HEK293 (cell line): Measurements from ENCODE around the gene CASP2.
A peak's percentile ranks its signal among the peaks of the same experiment; 100 is the strongest.

Experiments
- CTCF ChIA-PET: fragments of 350-600 bp; formaldehyde crosslinking; extraction: SDS; loops from one replicate; lab custom pipeline; 2021; ENCODE audit warnings: antibody characterized with exemption; lab: Yijun Ruan, JAX
- POLR2A ChIA-PET: fragments of 300-600 bp; formaldehyde crosslinking; extraction: SDS; loops from one replicate; lab custom pipeline; 2020; ENCODE audit warnings: antibody characterized with exemption, inconsistent platforms; lab: Yijun Ruan, JAX
- H3K27ac ChIP-seq: fragments of 200-500 bp; sonication (Bioruptor generic); 2 replicates; pipeline ENCODE4 v1.5.1; 2014; ENCODE audit warnings: low read depth, low read length, control low read depth, inconsistent platforms; ENCODE audit errors: extremely low read depth
- H3K36me3 ChIP-seq, 2 experiments: fragments of 200-500 bp in 1 of 2; sonication (Bioruptor generic) in 1 of 2; 1 replicate in 1 of 2; 2 replicates in 1 of 2; pipeline ENCODE4 v1.5.1; 2014 to 2017; ENCODE audit warnings: inconsistent platforms in 2 of 2, low read length in 2 of 2; ENCODE audit not compliant: control insufficient read depth in 2 of 2, insufficient read depth in 1 of 2
- H3K4me1 ChIP-seq: fragments of 200-500 bp; sonication (Bioruptor generic); 2 replicates; pipeline ENCODE4 v1.5.1; 2014; ENCODE audit warnings: mild to moderate bottlenecking, low read length, inconsistent platforms; ENCODE audit not compliant: control insufficient read depth, insufficient read depth
- H3K4me3 ChIP-seq: 2 replicates; pipeline ENCODE4 v1.5.1; 2011; ENCODE audit warnings: low read depth, mild to moderate bottlenecking, control low read depth, low read length, moderate library complexity
- H3K9me3 ChIP-seq: fragments of 200-500 bp; sonication (Bioruptor generic); 2 replicates; pipeline ENCODE4 v1.5.1; 2014; ENCODE audit warnings: low read depth, low read length, inconsistent platforms; ENCODE audit not compliant: control insufficient read depth, insufficient read depth
- CTCF ChIP-seq: fragments of 450-650 bp; formaldehyde crosslinking; IDR thresholded peaks from 2 replicates; pipeline ENCODE4 v1.5.1; 2016; ENCODE audit warnings: missing biosample characterization, missing genetic modification characterization
- MEIS1 ChIP-seq: sonication (generic); formaldehyde crosslinking; IDR thresholded peaks from 2 replicates; pipeline ENCODE4 v1.8.1; 2022; ENCODE audit warnings: missing genetic modification reagents, mild to moderate bottlenecking, borderline replicate concordance
- PBX3 ChIP-seq: sonication (generic); formaldehyde crosslinking; IDR thresholded peaks from 2 replicates; pipeline ENCODE4 v1.8.1; 2022; ENCODE audit warnings: mild to moderate bottlenecking, moderate library complexity, missing genetic modification reagents
- PRDM10 ChIP-seq: fragments of 450-650 bp; formaldehyde crosslinking; IDR thresholded peaks from 2 replicates; pipeline ENCODE4 v1.5.1; 2016; ENCODE audit warnings: missing biosample characterization, missing genetic modification characterization
- SCRT2 ChIP-seq: fragments of 450-650 bp; formaldehyde crosslinking; IDR thresholded peaks from 2 replicates; pipeline ENCODE4 v1.5.1; 2016; ENCODE audit warnings: missing biosample characterization, missing genetic modification characterization
- ZBTB1 ChIP-seq: fragments of 450-650 bp; formaldehyde crosslinking; IDR thresholded peaks from 2 replicates; pipeline ENCODE4 v1.5.1; 2016; ENCODE audit warnings: missing biosample characterization, missing genetic modification characterization
- ZBTB10 ChIP-seq: fragments of 450-650 bp; formaldehyde crosslinking; IDR thresholded peaks from 2 replicates; pipeline ENCODE4 v1.5.1; 2016; ENCODE audit warnings: missing biosample characterization, missing genetic modification characterization
- ZNF174 ChIP-seq: fragments of 450-650 bp; formaldehyde crosslinking; IDR thresholded peaks from 2 replicates; pipeline ENCODE4 v1.5.0; 2017; ENCODE audit warnings: missing biosample characterization, mild to moderate bottlenecking, missing genetic modification characterization
- ZNF19 ChIP-seq: fragments of 450-650 bp; formaldehyde crosslinking; IDR thresholded peaks from 2 replicates; pipeline ENCODE4; 2016; ENCODE audit warnings: missing biosample characterization, missing genetic modification characterization, low read depth
- ZNF302 ChIP-seq: fragments of 450-650 bp; formaldehyde crosslinking; IDR thresholded peaks from 2 replicates; pipeline ENCODE4 v1.5.1; 2016; ENCODE audit warnings: missing biosample characterization, missing genetic modification characterization, low read depth
- ZNF391 ChIP-seq: fragments of 450-650 bp; formaldehyde crosslinking; IDR thresholded peaks from 2 replicates; pipeline ENCODE4 v1.5.1; 2016; ENCODE audit warnings: low read depth, missing biosample characterization, missing genetic modification characterization, borderline replicate concordance
- ZNF416 ChIP-seq: fragments of 450-650 bp; formaldehyde crosslinking; IDR thresholded peaks from 2 replicates; pipeline ENCODE4 v1.5.1; 2016; ENCODE audit warnings: missing biosample characterization, missing genetic modification characterization
- ZNF426 ChIP-seq: fragments of 450-650 bp; formaldehyde crosslinking; IDR thresholded peaks from 2 replicates; pipeline ENCODE4 v1.5.1; 2017; ENCODE audit warnings: missing biosample characterization, missing genetic modification characterization, mild to moderate bottlenecking, inconsistent platforms, moderate library complexity
- ZNF518A ChIP-seq: fragments of 450-650 bp; formaldehyde crosslinking; conservative IDR thresholded peaks from 2 replicates; pipeline ENCODE4 v1.5.1; 2016; ENCODE audit warnings: low read depth, missing biosample characterization, missing genetic modification characterization
- ZNF654 ChIP-seq: fragments of 450-650 bp; formaldehyde crosslinking; IDR thresholded peaks from 2 replicates; pipeline ENCODE4 v1.5.1; 2016; ENCODE audit warnings: low read depth, missing biosample characterization, missing genetic modification characterization
- ZNF670 ChIP-seq: fragments of 450-650 bp; formaldehyde crosslinking; IDR thresholded peaks from 2 replicates; pipeline ENCODE4 v1.5.1; 2016; ENCODE audit warnings: missing biosample characterization, missing genetic modification characterization, low read depth
- ZNF707 ChIP-seq: fragments of 450-650 bp; formaldehyde crosslinking; IDR thresholded peaks from 2 replicates; pipeline ENCODE4 v1.5.1; 2016; ENCODE audit warnings: missing biosample characterization, missing genetic modification characterization
- ZNF791 ChIP-seq: fragments of 450-650 bp; formaldehyde crosslinking; IDR thresholded peaks from 2 replicates; pipeline ENCODE4 v1.5.1; 2016; ENCODE audit warnings: missing biosample characterization, missing genetic modification characterization
- ZSCAN18 ChIP-seq: fragments of 450-650 bp; formaldehyde crosslinking; IDR thresholded peaks from 2 replicates; pipeline ENCODE4 v1.5.1; 2016; ENCODE audit warnings: missing biosample characterization, missing genetic modification characterization
- ZSCAN5A ChIP-seq: fragments of 450-650 bp; formaldehyde crosslinking; IDR thresholded peaks from 2 replicates; pipeline ENCODE4 v1.5.1; 2016; ENCODE audit warnings: missing biosample characterization, missing genetic modification characterization

The CASP2 gene

GRCh38 chr7:143299840-143300239, 11.7 kb downstream of the CASP2 start:
- H3K9me3 ChIP-seq, result no peaks in the 10 kb centered on the region
- ChIA-PET CTCF (interaction anchor here (0.6 to 3.3 kb wide), 34 partner anchors 10 to 655 kb away, joined by 3 to 49 read pairs (median 4); partner anchors contain the start of genes CASP2, CLCN1 and GSTK1), POLR2A (interaction anchor here (1.1 to 1.2 kb wide), 2 partner anchors 12 to 80 kb away, joined by 3 to 5 read pairs; partner anchors contain the start of gene CASP2)
- no peaks in the 10 kb centered on the region for H3K4me1 ChIP-seq
- H3K4me3 ChIP-seq, result no peak overlapping the region
- H3K27ac ChIP-seq, result no peak overlapping the region
- H3K36me3 ChIP-seq, result peaks cover 25 to 94% of the 10 kb centered on the region in 2 experiments; a peak in 2 of 3 replicates
- TF ChIP-seq ZNF416 (no peak), ZNF518A (tag by site-specific recombination) (no peak), ZBTB1 (tag by site-specific recombination) (no peak), ZNF670 (no peak), MEIS1 (CRISPR knock-in tag) (no peak), ZNF791 (no peak), CTCF (tag by site-specific recombination) (peak; percentile 20; the same call in 1 of the 2 replicates), PBX3 (CRISPR knock-in tag) (no peak), PRDM10 (tag by site-specific recombination) (no peak), SCRT2 (tag by site-specific recombination) (peak; percentile 81), ZNF391 (tag by site-specific recombination) (no peak), ZSCAN18 (tag by site-specific recombination) (no peak), ZNF19 (tag by site-specific recombination) (no peak), ZNF174 (tag by site-specific recombination) (no peak), ZBTB10 (tag by site-specific recombination) (no peak), ZNF426 (tag by site-specific recombination) (no peak), ZSCAN5A (tag by site-specific recombination) (no peak), ZNF654 (0 out of 2 replicates have a peak, but pooled peaks have one; percentile 4), ZNF707 (tag by site-specific recombination) (no peak), ZNF302 (tag by site-specific recombination) (no peak)
